IPS-NIHi7 (cell line): ENCODE measurements around the gene RNF123.
"Not testable (repeated sequence)": the region's sequence is repeated elsewhere in the genome, so short reads cannot be mapped to it uniquely, and the experiment has no call there.

Experiments used
- DNase-seq: peaks from one replicate; pipeline ENCODE4 v3.0.0; 2012; ENCODE audit warnings: mixed read lengths; ENCODE audit errors: extremely low spot score

Gene RNF123

GRCh38 chr3:49720855-49721595, 31.7 kb downstream of the RNF123 start:
- no peak for DNase-seq

- no peak for DNase-seq
Observed at GRCh38 chr3:49721596-49721895, 32.2 kb downstream of the RNF123 start.

GRCh38 chr3:49721896-49722781, 32.8 kb downstream of the RNF123 start:
- no peak for DNase-seq

GRCh38 chr3:49722896-49723295, 33.5 kb downstream of the RNF123 start:
- no peak for DNase-seq

- peak; percentile 42 for DNase-seq
Observed at GRCh38 chr3:49723296-49723627, 33.9 kb downstream of the RNF123 start.

GRCh38 chr3:49723628-49724551, 34.5 kb downstream of the RNF123 start, which contains the start of gene GMPPB:
TSS of gene GMPPB (minus strand) at chr3:49723951. CDS start at chr3:49723726, 225 bp downstream.
- DNase-seq: peak; percentile 100

- no peak for DNase-seq
Observed at GRCh38 chr3:49724586-49724985, 35.2 kb downstream of the RNF123 start.

GRCh38 chr3:49725906-49726681, 36.7 kb downstream of the RNF123 start:
- no peak for DNase-seq

- no peak for DNase-seq
Observed at GRCh38 chr3:49727154-49727923, 38.0 kb downstream of the RNF123 start.

- DNase-seq: no peak
Observed at GRCh38 chr3:49727924-49728361, 38.6 kb downstream of the RNF123 start.

- no peak for DNase-seq
Observed at GRCh38 chr3:49729966-49730609, 40.7 kb downstream of the RNF123 start.

GRCh38 chr3:49732597-49732996, 43.2 kb downstream of the RNF123 start:
- no peak for DNase-seq

GRCh38 chr3:49733551-49733950, 44.2 kb downstream of the RNF123 start:
- DNase-seq: no peak

- no peak for DNase-seq
Observed at GRCh38 chr3:49734752-49735151, 45.4 kb downstream of the RNF123 start.

- DNase-seq: no peak
Observed at GRCh38 chr3:49738067-49738713, 48.8 kb downstream of the RNF123 start.

- DNase-seq: no peak
Observed at GRCh38 chr3:49740427-49740826, 51.1 kb downstream of the RNF123 start.

GRCh38 chr3:49745986-49746385, 56.6 kb downstream of the RNF123 start:
- DNase-seq: no peak

- no peak for DNase-seq
Observed at GRCh38 chr3:49747792-49748480, 58.6 kb downstream of the RNF123 start.

- not testable (repeated sequence) for DNase-seq
Observed at GRCh38 chr3:49748874-49749273, 59.5 kb downstream of the RNF123 start.
